MM.1S (cell line): ENCODE data around the gene FBXL12.

Experiments
- DNase-seq: peaks from one replicate; pipeline ENCODE4 v3.0.0-alpha.2; 2015
- H2AFZ ChIP-seq: fragments of 300-600 bp; sonication (generic); 2 replicates; pipeline ENCODE4 v1.6.0; 2016; ENCODE audit warnings: antibody characterized with exemption, low read length
- H3F3A ChIP-seq: fragments of 300-600 bp; sonication (generic); 2 replicates; pipeline ENCODE4 v1.6.1; 2016; ENCODE audit warnings: mild to moderate bottlenecking, antibody characterized with exemption, low read length, moderate library complexity, mixed read lengths; ENCODE audit not compliant: insufficient read depth
- H3K27ac ChIP-seq: fragments of 300-600 bp; sonication (generic); 2 replicates; pipeline ENCODE4 v1.5.1; 2016; ENCODE audit warnings: mild to moderate bottlenecking, low read length
- H3K27me3 ChIP-seq: fragments of 300-600 bp; sonication (generic); replicated peaks from 2 replicates; pipeline ENCODE4 v1.6.0; 2016; ENCODE audit warnings: low read length; ENCODE audit not compliant: insufficient read depth
- H3K36me3 ChIP-seq: fragments of 300-600 bp; sonication (generic); replicated peaks from 2 replicates; pipeline ENCODE4 v1.6.1; 2016; ENCODE audit warnings: mild to moderate bottlenecking, low read length, mixed read lengths; ENCODE audit not compliant: insufficient read depth
- H3K4me1 ChIP-seq: fragments of 300-600 bp; sonication (generic); 2 replicates; pipeline ENCODE4 v1.6.1; 2016; ENCODE audit warnings: low read length, mixed read lengths
- H3K4me2 ChIP-seq: fragments of 300-600 bp; sonication (generic); 2 replicates; pipeline ENCODE4 v1.6.0; 2016; ENCODE audit warnings: low read depth, low read length
- H3K4me3 ChIP-seq: fragments of 300-600 bp; sonication (generic); 2 replicates; pipeline ENCODE4 v1.5.1; 2016; ENCODE audit warnings: low read length, mixed read lengths
- H3K79me2 ChIP-seq: fragments of 300-600 bp; sonication (generic); 2 replicates; pipeline ENCODE4 v1.6.1; 2016; ENCODE audit warnings: mixed run types, low read length, mixed read lengths
- H3K9ac ChIP-seq: fragments of 300-600 bp; sonication (generic); 2 replicates; pipeline ENCODE4 v1.6.1; 2016; ENCODE audit warnings: low read length, mixed read lengths
- H3K9me2 ChIP-seq: fragments of 300-600 bp; sonication (generic); replicated peaks from 2 replicates; pipeline ENCODE4 v1.6.1; 2016; ENCODE audit warnings: mild to moderate bottlenecking, low read length, mixed read lengths; ENCODE audit not compliant: insufficient read depth
- H3K9me3 ChIP-seq: fragments of 300-600 bp; sonication (generic); replicated peaks from 2 replicates; pipeline ENCODE4 v1.6.1; 2016; ENCODE audit warnings: mild to moderate bottlenecking, low read length, mixed read lengths; ENCODE audit not compliant: insufficient read depth
- H4K20me1 ChIP-seq: fragments of 300-600 bp; sonication (generic); 2 replicates; pipeline ENCODE4 v1.6.1; 2016; ENCODE audit warnings: mild to moderate bottlenecking, low read length, moderate library complexity, mixed read lengths; ENCODE audit not compliant: insufficient read depth
- EZH2 ChIP-seq: fragments of 300-600 bp; sonication (generic); optimal IDR thresholded peaks from 2 replicates; pipeline ENCODE3; 2017; ENCODE audit warnings: low read depth, mild to moderate bottlenecking, antibody characterized with exemption, low read length, mixed read lengths
- EZH2phosphoT487 ChIP-seq: fragments of 300-600 bp; sonication (generic); IDR thresholded peaks from 2 replicates; pipeline ENCODE4 v1.6.1; 2018; ENCODE audit warnings: antibody characterized with exemption, low read length
- TF ChIP-seq, protein P1 (sequence below): fragments of 300-600 bp; sonication (generic); IDR thresholded peaks from 2 replicates; pipeline ENCODE4 v1.5.1; 2016; ENCODE audit warnings: antibody characterized with exemption, low read length, mixed read lengths

The FBXL12 gene

DNA sequence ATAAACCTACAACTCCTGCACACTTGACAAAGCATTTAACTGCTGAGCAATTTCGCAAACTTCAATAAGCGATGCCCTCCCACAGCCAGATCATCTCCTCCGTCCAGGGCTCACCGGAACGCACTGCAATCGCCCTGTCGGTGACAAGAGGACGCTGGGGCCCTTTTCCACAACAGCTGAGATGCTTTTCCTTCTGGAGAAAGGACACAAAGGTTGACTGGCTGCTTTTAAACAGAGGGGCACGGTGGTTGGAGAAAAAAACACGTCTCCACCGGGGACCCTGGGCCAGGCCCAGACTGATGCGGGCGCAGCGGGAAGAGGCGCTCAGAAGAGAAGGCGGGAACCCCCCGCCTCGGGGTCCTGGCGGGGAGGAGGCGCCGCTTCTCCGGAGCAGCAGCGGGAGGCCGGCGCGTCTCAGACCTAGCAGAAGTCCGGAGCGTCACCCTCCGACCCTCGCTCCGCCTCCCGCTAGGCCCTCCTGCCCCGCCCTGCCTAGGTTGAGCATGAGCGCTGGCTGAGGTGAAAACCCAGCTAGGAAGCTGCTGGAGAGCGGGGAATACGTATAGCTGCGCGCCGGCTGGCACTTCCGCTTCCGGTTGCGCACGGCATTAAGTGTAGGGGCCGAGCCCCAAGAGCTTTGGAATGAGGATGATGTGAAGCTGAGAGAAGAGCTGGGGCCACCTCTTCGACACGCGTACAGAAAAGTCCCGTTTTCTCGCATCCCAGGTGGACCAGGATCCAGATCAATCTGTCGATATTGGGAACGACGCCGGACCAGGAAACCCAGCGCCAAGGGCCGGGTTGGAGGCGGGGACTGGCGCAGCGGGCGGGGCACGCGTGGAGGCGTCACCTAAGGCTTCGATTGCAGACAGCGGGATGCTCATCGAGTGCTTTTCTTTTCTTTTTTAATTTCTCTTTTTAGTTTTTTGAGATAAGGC lies 50.4 kb downstream of the FBXL12 start, which contains the start of gene ZNF846:
TSS of gene ZNF846 (minus strand) at position 564 of the 938 bp plus-strand sequence. CDS start 3,788 bp downstream, outside the sequence.
- Histone ChIP-seq H3K4me2 (no peak within 1 kb of the TSS), H3K9ac (no peak within 1 kb of the TSS), H3K9me3 (0 out of 2 replicates have a peak, but pooled peaks cover 2% of the 10 kb centered on the region), H3K9me2 (no peaks in the 10 kb centered on the region), H3K27me3 (0 out of 2 replicates have a peak, but pooled peaks cover 3% of the 10 kb centered on the region), H3F3A (no peaks in the 10 kb centered on the region), H3K4me1 (no peaks in the 10 kb centered on the region), H2AFZ (no peak within 1 kb of the TSS), H3K79me2 (no peaks in the 10 kb centered on the region), H4K20me1 (no peaks in the 10 kb centered on the region), H3K36me3 (no peaks in the 10 kb centered on the region), H3K27ac (no peak within 1 kb of the TSS), H3K4me3 (no peak within 1 kb of the TSS)
- TF ChIP-seq EZH2 (no peak), EZH2phosphoT487 (no peak)
- TF ChIP-seq, protein P1, sequence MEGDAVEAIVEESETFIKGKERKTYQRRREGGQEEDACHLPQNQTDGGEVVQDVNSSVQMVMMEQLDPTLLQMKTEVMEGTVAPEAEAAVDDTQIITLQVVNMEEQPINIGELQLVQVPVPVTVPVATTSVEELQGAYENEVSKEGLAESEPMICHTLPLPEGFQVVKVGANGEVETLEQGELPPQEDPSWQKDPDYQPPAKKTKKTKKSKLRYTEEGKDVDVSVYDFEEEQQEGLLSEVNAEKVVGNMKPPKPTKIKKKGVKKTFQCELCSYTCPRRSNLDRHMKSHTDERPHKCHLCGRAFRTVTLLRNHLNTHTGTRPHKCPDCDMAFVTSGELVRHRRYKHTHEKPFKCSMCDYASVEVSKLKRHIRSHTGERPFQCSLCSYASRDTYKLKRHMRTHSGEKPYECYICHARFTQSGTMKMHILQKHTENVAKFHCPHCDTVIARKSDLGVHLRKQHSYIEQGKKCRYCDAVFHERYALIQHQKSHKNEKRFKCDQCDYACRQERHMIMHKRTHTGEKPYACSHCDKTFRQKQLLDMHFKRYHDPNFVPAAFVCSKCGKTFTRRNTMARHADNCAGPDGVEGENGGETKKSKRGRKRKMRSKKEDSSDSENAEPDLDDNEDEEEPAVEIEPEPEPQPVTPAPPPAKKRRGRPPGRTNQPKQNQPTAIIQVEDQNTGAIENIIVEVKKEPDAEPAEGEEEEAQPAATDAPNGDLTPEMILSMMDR = no peak
- DNase-seq = no peak
